Brain microvascular endothelial cell (primary cell): ENCODE measurements around the gene LRP3.
"Not testable (repeated sequence)": the region's sequence is repeated elsewhere in the genome, so short reads cannot be mapped to it uniquely, and the experiment has no call there.

ENCODE experiments used
- DNase-seq: peaks from one replicate; pipeline ENCODE4 v3.0.0-alpha.2; 2020
- H3K27ac ChIP-seq: fragments of 250-450 bp; sonication (Bioruptor Pico); 2 replicates; pipeline ENCODE4 v1.5.1; 2020; ENCODE audit warnings: mild to moderate bottlenecking, moderate library complexity
- H3K27me3 ChIP-seq: fragments of 250-450 bp; sonication (Bioruptor Pico); replicated peaks from 2 replicates; pipeline ENCODE4 v1.5.1; 2020; ENCODE audit warnings: mild to moderate bottlenecking
- H3K36me3 ChIP-seq: fragments of 250-450 bp; sonication (Bioruptor Pico); replicated peaks from 2 replicates; pipeline ENCODE4 v1.5.1; 2020; ENCODE audit warnings: mild to moderate bottlenecking
- H3K4me3 ChIP-seq: 2 replicates; pipeline ENCODE4 v1.5.1; 2011; ENCODE audit warnings: low read depth, mild to moderate bottlenecking, control low read depth, low read length, moderate library complexity
- in situ Hi-C: cut with HindIII; loops from 2 replicates; pipeline ENCODE4 v1.10.0; 2017; ENCODE audit warnings: low sequenced_read_pairs, low pct_ligation_motif_present
- TF ChIP-seq, protein P1 (sequence below): IDR thresholded peaks from 2 replicates; pipeline ENCODE4 v1.5.1; 2011; ENCODE audit warnings: low read depth, mild to moderate bottlenecking, moderate library complexity, low read length, control low read depth, inconsistent platforms; ENCODE audit errors: missing control alignments

Gene LRP3

GRCh38 chr19:33206261-33207039 is 12.3 kb downstream of the LRP3 start:
- in situ Hi-C loops: no loop called here
- TF ChIP-seq, protein P1, sequence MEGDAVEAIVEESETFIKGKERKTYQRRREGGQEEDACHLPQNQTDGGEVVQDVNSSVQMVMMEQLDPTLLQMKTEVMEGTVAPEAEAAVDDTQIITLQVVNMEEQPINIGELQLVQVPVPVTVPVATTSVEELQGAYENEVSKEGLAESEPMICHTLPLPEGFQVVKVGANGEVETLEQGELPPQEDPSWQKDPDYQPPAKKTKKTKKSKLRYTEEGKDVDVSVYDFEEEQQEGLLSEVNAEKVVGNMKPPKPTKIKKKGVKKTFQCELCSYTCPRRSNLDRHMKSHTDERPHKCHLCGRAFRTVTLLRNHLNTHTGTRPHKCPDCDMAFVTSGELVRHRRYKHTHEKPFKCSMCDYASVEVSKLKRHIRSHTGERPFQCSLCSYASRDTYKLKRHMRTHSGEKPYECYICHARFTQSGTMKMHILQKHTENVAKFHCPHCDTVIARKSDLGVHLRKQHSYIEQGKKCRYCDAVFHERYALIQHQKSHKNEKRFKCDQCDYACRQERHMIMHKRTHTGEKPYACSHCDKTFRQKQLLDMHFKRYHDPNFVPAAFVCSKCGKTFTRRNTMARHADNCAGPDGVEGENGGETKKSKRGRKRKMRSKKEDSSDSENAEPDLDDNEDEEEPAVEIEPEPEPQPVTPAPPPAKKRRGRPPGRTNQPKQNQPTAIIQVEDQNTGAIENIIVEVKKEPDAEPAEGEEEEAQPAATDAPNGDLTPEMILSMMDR: no peak
- Histone ChIP-seq H3K27me3 (no peaks in the 10 kb centered on the region), H3K27ac (no peak overlapping the region), H3K36me3 (peaks cover 8% of the 10 kb centered on the region), H3K4me3 (no peak overlapping the region)
- DNase-seq: no peak

DNA sequence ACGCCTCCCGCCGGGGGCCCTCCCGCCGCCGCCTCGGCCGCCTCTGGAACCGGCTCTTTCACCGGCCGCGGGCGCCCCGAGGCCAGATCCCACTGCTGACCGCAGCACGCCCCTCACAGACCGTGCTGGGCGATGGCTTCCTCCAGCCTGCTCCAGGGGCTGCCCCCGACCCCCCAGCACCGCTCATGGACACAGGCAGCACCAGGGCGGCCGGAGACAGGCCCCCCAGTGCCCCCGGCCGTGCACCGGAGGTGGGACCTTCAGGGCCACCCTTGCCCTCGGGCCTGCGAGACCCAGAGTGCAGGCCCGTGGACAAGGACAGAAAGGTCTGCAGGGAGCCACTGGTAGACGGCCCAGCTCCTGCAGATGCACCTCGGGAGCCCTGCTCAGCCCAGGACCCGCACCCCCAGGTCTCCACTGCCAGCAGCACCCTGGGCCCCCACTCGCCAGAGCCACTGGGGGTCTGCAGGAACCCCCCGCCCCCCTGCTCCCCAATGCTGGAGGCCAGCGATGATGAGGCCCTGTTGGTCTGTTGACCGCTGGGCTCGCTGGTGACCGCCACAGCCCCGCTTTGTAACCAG is 13.0 kb downstream of the LRP3 start:
- no peaks in the 10 kb centered on the region for H3K27me3 ChIP-seq
- peaks cover 8% of the 10 kb centered on the region for H3K36me3 ChIP-seq
- in situ Hi-C loops: no loop called here
- H3K4me3 ChIP-seq: no peak overlapping the region
- H3K27ac ChIP-seq: no peak overlapping the region
- TF ChIP-seq, protein P1: no peak
- no peak for DNase-seq

DNA sequence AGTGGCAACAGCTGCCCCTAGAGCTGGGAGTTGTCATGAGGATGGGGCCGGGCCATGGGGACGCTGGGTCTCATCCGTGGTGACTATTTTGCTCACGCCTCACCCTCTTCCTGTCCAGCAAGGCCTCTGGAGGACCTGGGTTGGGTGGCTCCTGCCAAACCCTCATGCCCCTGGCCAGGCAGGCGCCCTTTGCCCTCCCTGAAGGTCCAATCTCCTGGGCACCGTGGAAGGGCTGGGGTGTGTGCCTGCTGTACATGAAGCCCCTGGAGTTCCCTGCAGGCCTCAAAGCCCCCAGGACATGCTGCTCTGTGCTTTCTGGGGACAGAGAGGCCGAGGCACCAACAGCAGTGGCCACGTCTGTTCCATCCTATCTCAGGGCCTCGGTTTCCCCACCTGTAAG is 13.8 kb downstream of the LRP3 start:
- Histone ChIP-seq H3K27me3 (no peaks in the 10 kb centered on the region), H3K36me3 (peaks cover 6% of the 10 kb centered on the region), H3K4me3 (no peak overlapping the region), H3K27ac (no peak overlapping the region)
- no peak for DNase-seq
- TF ChIP-seq, protein P1: no peak
- in situ Hi-C loops: no loop called here

DNA sequence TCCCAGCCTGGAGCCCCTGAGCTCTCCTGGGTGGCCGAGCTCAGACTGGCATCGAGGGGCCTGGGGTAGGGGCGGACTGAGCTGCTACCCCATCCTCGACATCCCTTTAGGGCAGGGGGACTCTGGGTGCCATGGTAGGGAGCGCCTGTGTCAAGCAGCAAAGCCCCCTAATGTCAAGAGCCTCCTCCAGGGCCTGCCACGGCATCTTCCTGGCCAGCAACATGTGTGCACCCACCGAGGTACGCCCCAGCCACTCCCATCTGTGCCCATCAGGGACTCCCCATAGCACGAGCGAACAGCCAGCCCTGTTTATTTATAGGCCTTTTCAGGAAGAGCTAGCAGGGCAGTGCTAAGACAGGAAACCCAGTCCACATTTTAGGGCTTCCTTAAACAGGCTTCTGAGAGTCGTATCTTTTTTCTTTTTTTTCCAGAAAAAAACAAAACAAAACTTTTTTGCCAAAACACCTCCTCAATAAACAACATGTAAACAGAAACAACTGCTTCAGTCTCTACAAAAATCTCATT is 14.3 kb downstream of the LRP3 start:
- peaks cover 4% of the 10 kb centered on the region for H3K36me3 ChIP-seq

GRCh38 chr19:33208904-33209849 is 15.0 kb downstream of the LRP3 start:
- in situ Hi-C loops: no loop called here
- peaks cover 4% of the 10 kb centered on the region for H3K36me3 ChIP-seq
- H3K4me3 ChIP-seq: no peak overlapping the region
- no peak for DNase-seq
- no peak overlapping the region for H3K27ac ChIP-seq
- TF ChIP-seq, protein P1: no peak
- H3K27me3 ChIP-seq: no peaks in the 10 kb centered on the region

More for the DNA sequence above, 14.3 kb downstream of the LRP3 start:
- no peak for DNase-seq
- in situ Hi-C loops: no loop called here
- Histone ChIP-seq H3K4me3 (no peak overlapping the region), H3K27me3 (no peaks in the 10 kb centered on the region), H3K27ac (no peak overlapping the region)
- TF ChIP-seq, protein P1: no peak

- H3K27ac ChIP-seq, H3K36me3 ChIP-seq, H3K27me3 ChIP-seq, in situ Hi-C loops, H3K4me3 ChIP-seq, DNase-seq: not testable (repeated sequence)
These were observed 15.7 kb downstream of the LRP3 start for GRCh38 chr19:33209850-33210230.
